Measurements from ENCODE around the gene TMEM266. TPM values are rescaled to one million over a fixed set of nuclear protein-coding genes. Genes with fewer than 3 reads are reported as not detected.
A peak's percentile ranks its signal among the peaks of the same experiment; 100 is the strongest.

TMEM266 gene
- total and polyA plus RNA-seq, 8 donors = 0.35 to 2.8 (median 1.3) TPM; not detected in 4

DNA sequence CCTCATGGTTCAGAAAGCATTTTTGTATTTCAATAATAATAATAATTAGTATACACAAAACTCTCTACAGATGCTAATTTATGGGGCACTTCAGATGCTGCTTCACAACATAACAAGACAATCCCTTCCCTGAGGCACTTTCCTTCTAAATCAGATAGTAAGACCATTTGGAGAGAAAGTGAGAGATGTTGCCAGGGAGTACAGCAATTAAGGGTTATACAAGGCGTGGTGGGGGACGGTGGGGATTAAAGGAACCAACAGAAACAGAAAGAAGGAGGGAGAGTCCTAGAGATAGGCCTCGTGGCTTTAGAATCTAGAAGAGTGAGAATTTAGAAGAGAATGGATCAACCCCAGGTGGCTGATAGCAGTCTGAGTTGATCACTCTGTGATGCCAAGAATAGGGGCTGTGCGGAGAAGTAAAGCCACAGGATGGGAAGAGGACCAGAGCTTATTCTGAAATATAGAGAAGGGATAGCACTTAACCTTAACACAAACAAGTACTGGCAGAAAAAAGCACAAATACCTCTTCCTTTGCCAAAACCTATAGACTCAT, 174.6 kb downstream of the TMEM266 start:
- DNase-seq = no peak
- Histone ChIP-seq H3K27me3 (no peaks in the 10 kb centered on the region), H3K27ac (no peak overlapping the region), H3K36me3 (peaks cover 7 to 17% (median 16%) of the 10 kb centered on the region in 4 donors), H3K4me1 (peaks cover 0 to 24% (median 0%) of the 10 kb centered on the region in 4 donors), H3K4me3 (no peak overlapping the region), H3K9me3 (no peaks in the 10 kb centered on the region)
- TF ChIP-seq POLR2A (IDR thresholded peaks at IDR 0.05) (no peak), EP300 (IDR thresholded peaks at IDR 0.05) (no peak), POLR2AphosphoS5 (IDR thresholded peaks at IDR 0.05) (no peak)
- TF ChIP-seq, protein P1, sequence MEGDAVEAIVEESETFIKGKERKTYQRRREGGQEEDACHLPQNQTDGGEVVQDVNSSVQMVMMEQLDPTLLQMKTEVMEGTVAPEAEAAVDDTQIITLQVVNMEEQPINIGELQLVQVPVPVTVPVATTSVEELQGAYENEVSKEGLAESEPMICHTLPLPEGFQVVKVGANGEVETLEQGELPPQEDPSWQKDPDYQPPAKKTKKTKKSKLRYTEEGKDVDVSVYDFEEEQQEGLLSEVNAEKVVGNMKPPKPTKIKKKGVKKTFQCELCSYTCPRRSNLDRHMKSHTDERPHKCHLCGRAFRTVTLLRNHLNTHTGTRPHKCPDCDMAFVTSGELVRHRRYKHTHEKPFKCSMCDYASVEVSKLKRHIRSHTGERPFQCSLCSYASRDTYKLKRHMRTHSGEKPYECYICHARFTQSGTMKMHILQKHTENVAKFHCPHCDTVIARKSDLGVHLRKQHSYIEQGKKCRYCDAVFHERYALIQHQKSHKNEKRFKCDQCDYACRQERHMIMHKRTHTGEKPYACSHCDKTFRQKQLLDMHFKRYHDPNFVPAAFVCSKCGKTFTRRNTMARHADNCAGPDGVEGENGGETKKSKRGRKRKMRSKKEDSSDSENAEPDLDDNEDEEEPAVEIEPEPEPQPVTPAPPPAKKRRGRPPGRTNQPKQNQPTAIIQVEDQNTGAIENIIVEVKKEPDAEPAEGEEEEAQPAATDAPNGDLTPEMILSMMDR (IDR thresholded peaks at IDR 0.05) = no peak
- intact Hi-C loops (cut with DNase I; ENCODE audit: low total_unique reads) = no loop called here
- WGBS, 5 donors = 60 to 73% (median 67%) methylated on average over 4 of the region's 4 CpGs

DNA sequence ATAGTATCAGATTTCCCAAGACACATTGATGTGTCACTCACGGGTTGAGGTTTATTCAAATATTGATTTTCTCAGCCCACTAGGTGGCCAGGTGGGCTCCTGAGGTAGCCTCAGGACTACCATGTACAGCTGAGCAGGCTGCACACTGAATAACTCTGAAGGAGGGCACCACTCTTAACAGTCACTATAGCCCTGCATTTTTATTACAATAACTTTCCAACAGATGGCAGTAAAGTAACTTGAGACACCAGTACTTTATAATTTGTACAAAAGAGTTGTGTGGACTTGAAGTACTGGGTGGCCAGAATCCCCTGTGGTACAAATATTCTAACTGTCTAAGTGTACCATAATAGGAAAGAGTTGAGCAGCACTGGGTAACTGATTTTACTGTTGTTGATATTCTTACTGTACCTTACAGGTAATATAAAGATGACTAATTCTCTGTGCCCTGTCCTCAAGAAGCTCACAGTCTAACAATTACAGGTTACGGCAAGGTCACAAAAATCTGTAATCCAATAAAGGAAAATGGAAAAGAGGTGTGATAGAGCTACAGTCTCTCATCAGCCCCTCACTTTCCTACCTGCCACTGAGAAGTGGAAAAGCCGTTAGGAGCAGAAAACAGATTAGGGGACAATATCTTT, 175.5 kb downstream of the TMEM266 start:
- H3K27me3 ChIP-seq = no peaks in the 10 kb centered on the region
- TF ChIP-seq POLR2A (IDR thresholded peaks at IDR 0.05) = no peak
- TF ChIP-seq, protein P1 (IDR thresholded peaks at IDR 0.05) = peak in 4 of 7 experiments; percentile 12 to 36 (median 18)
- no peak for TF ChIP-seq POLR2AphosphoS5 (IDR thresholded peaks at IDR 0.05)
- no peaks in the 10 kb centered on the region for H3K9me3 ChIP-seq
- WGBS, 5 donors = 71 to 89% (median 74%) methylated on average over 3 of the region's 3 CpGs
- intact Hi-C loops (cut with DNase I; ENCODE audit: low total_unique reads) = no loop called here
- H3K27ac ChIP-seq = no peak overlapping the region
- H3K4me1 ChIP-seq = peaks cover 0 to 24% (median 0%) of the 10 kb centered on the region in 4 donors
- DNase-seq = peak in 1 of 2 donors; percentile 60
- H3K4me3 ChIP-seq = no peak overlapping the region
- peaks cover 7 to 15% (median 10%) of the 10 kb centered on the region in 4 donors for H3K36me3 ChIP-seq

DNA sequence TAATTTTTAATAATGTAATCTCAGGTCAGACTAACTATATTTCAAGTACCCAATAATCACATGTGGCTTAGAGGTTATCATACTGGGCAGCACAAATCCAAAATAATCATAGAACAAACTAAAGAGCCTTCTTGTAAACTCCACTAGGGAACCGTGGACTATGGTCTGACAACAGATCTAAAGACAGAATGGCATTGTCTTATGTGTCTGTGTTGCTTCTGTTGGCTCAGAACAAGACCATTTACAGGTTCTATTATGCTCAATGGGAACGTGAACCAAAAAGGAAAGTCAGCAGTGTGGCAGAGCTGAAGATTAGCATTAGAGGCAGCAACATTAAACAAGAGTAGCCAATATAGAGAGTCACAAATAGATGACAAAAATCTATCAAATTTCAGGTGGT, 176.6 kb downstream of the TMEM266 start:
- no peak overlapping the region for H3K27ac ChIP-seq
- intact Hi-C loops (cut with DNase I; ENCODE audit: low total_unique reads) = no loop called here
- H3K36me3 ChIP-seq = peaks cover 0 to 14% (median 3%) of the 10 kb centered on the region in 4 donors
- WGBS, 5 donors = 31 to 52% (median 38%) methylated on average over 2 of the region's 2 CpGs
- DNase-seq = no peak
- no peak overlapping the region for H3K4me3 ChIP-seq
- TF ChIP-seq, protein P1 (IDR thresholded peaks at IDR 0.05) = no peak
- TF ChIP-seq EP300 (IDR thresholded peaks at IDR 0.05) (no peak), POLR2AphosphoS5 (IDR thresholded peaks at IDR 0.05) (no peak), POLR2A (IDR thresholded peaks at IDR 0.05) (no peak)
- H3K4me1 ChIP-seq = peaks cover 0 to 24% (median 0%) of the 10 kb centered on the region in 4 donors
- H3K9me3 ChIP-seq = no peaks in the 10 kb centered on the region
- no peaks in the 10 kb centered on the region for H3K27me3 ChIP-seq

DNA sequence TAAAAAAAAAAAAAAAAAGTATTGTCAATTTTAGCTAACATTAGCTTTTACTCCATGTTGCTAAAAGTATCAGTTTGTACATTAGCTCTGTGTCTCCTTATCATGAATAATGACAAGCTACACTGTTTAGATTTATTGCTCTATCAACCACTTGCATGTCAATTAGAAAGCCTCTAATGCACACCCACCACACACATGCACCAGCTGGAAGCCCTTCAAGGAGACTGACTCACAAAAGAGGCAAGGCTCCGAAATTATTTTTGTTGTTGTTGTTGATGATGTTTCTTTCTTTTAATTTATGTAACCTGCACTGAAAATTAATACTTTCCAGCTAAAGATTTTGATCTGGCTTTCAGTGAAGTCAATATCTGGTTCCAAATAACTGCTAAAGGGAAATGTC, 180.0 kb downstream of the TMEM266 start:
- Histone ChIP-seq H3K9me3 (no peaks in the 10 kb centered on the region), H3K27ac (no peak overlapping the region), H3K4me1 (peaks cover 0 to 24% (median 0%) of the 10 kb centered on the region in 4 donors), H3K36me3 (peaks cover 0 to 20% (median 9%) of the 10 kb centered on the region in 4 donors), H3K4me3 (no peak overlapping the region), H3K27me3 (no peaks in the 10 kb centered on the region)
- WGBS, 5 donors = 58 to 72% (median 67%) methylated on average over 1 of the region's 1 CpG
- intact Hi-C loops (cut with DNase I; ENCODE audit: low total_unique reads) = no loop called here
- DNase-seq = no peak
- no peak for TF ChIP-seq POLR2AphosphoS5 (IDR thresholded peaks at IDR 0.05)
- TF ChIP-seq EP300 (IDR thresholded peaks at IDR 0.05) = no peak
- TF ChIP-seq, protein P1 (IDR thresholded peaks at IDR 0.05) = no peak
- no peak for TF ChIP-seq POLR2A (IDR thresholded peaks at IDR 0.05)

All from stomach (tissue), 9 donors.